ENCODE measurements around the gene EZH1.
"Not testable (repeated sequence)": the region's sequence is repeated elsewhere in the genome, so short reads cannot be mapped to it uniquely, and the experiment has no call there.

EZH1 gene

DNA sequence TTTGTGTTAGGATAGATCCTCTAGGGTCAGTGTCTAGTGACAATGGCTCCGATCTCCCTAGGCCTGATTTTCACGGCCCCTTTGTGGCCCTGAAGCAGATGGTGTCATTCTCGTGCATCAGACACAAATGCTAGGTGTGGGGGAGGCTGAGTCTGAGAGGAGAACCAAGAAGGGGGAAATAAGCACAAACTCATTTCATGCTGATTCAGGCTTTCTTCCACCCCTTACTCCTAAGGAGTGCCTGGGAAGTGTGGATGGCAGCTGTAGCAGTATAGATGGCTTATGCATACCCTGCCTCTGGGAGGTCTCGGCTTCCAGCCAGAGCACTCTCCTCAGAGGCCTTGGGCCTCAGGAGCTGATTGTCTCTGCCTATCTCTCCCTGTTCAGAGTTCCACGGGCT, 33.7 kb upstream of the EZH1 start:
- ATAC-seq (no peak), DNase-seq (no peak)
- Mint-ChIP-seq H3K27ac (no peak overlapping the region), H3K4me1 (peaks cover 46% of the 10 kb centered on the region), H3K4me3 (no peak overlapping the region), H3K9me3 (no peaks in the 10 kb centered on the region), H3K27me3 (peaks cover 41% of the 10 kb centered on the region)

DNA sequence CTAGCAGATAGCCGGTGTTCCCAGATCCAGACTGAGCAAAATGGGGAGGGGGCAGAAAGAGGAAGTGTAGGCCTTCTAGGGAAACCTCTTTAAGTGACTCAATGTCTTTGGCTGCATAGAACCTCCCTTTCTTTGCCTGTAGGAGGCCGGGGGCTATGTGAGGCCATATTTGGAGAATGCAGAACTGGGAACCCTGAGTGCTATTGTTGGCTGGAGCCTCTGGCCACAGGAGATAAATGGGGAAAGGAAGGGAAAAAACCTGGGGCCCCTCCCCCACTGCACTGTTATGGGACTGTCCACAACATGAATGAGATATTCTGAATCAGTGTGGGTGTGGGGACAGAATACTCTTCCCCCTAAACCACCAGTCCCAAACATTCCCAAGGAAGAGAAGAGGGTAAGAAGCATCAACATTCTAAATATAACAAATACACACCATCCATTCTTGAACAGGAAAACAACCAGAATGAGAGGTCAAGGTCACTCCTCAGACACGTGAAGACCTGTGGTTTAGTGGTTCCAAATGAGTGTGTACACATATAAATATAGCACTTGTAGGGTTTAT, 30.8 kb upstream of the EZH1 start:
- ATAC-seq (no peak), DNase-seq (no peak)
- Mint-ChIP-seq H3K27ac (no peak overlapping the region), H3K9me3 (no peaks in the 10 kb centered on the region), H3K4me3 (no peak overlapping the region), H3K4me1 (peaks cover 44% of the 10 kb centered on the region), H3K27me3 (peaks cover 12% of the 10 kb centered on the region)

DNA sequence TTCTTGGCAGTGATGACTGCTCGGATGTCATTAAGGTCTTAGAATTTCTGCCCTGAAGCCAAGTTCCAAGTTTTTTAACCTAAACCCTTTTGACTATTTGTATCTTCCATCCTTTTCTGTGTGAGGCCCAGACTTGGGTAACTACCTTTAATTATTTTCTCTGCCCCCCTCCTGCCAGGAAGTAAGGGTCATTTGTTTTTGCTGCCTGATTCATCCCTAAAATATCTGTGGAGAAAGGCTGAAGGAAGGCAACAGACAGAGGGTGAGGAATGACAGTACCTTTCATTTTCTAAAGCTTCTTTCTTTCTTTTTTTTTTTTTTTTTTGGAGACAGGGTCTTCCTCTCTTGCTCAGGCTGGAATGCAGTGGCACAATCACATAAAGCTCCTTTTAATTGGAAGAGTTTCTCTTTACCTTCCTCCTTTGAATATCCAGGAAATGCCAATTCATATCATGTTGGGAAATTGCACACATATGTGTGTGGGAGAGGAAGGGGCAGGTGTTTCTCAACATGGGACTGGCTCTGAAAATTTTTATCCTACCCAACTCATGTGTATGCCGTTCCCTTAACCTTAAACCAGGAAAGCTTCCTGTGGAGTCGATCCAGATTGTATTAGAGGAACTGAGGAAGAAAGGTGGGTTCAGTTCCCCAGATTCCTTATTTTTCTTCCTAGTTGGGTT, 29.4 kb upstream of the EZH1 start:
- peaks cover 33% of the 10 kb centered on the region for H3K4me1 Mint-ChIP-seq
- H3K27ac Mint-ChIP-seq: peak overlapping the region; percentile 97 to 98
- no peaks in the 10 kb centered on the region for H3K9me3 Mint-ChIP-seq
- H3K27me3 Mint-ChIP-seq: no peaks in the 10 kb centered on the region
- no peak for ATAC-seq
- peak overlapping the region; percentile 97 to 100 for H3K4me3 Mint-ChIP-seq
- no peak for DNase-seq

DNA sequence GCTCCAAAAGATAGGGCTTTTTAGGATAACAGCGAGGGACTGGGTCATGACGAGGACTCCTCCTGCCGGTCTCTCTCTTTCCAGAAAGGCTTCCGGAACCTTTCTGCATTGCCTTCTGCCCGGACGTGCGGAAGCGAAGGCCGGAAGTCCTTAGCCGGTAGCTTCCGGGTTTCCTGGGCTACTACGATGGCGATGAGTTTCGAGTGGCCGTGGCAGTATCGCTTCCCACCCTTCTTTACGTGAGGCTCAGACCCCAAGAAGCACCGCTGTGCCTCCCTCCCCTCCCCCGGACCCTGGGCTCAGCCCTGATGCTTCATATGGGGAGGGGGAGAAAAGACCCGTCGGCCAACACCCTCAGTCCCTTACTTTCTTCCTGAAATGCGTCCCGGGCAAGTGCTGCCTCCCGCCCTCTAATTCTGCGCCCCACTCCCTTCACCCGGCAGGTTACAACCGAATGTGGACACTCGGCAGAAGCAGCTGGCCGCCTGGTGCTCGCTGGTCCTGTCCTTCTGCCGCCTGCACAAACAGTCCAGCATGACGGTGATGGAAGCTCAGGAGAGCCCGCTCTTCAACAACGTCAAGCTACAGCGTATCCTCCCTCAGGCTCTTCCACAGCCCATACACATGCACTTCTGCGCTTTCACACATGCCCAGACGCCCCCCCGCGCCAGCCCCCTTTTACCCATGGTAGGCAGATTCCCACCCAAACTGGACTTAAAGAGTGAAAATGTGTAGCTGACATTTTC, 28.6 kb upstream of the EZH1 start, which contains the start of gene VPS25:
TSS of gene VPS25 (plus strand) at position 160 of the 746 bp plus-strand sequence. CDS start at position 187, 27 bp downstream.
- peaks cover 5% of the 10 kb centered on the region for H3K27me3 Mint-ChIP-seq
- H3K4me1 Mint-ChIP-seq: peaks cover 31% of the 10 kb centered on the region
- H3K27ac Mint-ChIP-seq: peak within 1 kb of the TSS; percentile 97 to 98
- ATAC-seq: peak; percentile 97
- peak within 1 kb of the TSS; percentile 97 to 100 for H3K4me3 Mint-ChIP-seq
- no peaks in the 10 kb centered on the region for H3K9me3 Mint-ChIP-seq
- DNase-seq: peak; percentile 65 to 76

DNA sequence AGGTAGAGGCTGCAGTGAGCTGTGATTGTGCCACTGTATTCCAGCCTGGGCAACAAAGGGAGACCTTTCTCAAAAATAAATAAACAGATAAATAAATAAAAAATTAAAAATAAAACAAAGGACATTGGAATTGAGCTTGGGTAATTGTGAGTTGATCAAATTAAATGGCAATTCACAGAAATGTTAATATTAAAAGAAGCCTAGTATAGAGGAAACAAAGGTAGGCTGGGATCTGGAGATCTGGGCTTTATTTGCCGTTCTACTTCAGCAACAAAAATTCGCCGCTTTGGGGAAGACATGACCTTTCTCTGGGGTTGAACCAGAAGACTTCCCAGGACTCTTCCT, 28.1 kb upstream of the EZH1 start:
- ATAC-seq: peak; percentile 8
- DNase-seq: no peak
- Mint-ChIP-seq H3K4me3 (peak overlapping the region; percentile 97 to 100), H3K4me1 (peaks cover 31% of the 10 kb centered on the region), H3K27me3 (peaks cover 11% of the 10 kb centered on the region), H3K27ac (peak overlapping the region; percentile 97 to 98), H3K9me3 (no peaks in the 10 kb centered on the region)

DNA sequence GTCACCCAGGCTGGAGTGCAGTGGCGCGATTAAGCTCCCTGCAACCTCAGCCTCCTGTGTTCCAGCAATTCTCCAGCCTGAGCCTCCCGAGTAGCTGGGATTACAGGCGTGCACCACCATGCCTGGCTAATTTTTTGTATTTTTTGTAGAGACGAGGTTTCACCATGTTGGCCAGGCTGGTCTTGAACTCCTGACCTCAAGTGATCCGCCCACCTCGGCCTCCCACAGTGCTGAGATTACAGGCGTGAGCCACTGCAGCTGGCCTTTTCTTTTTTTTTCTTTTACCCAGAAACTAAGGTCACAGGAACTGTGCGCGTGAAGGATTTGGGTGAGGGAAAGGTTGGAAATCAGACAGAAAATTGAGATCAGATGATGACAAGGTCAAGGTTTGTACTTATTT, 25.1 kb upstream of the EZH1 start:
- H3K4me3 Mint-ChIP-seq, ATAC-seq, H3K27ac Mint-ChIP-seq, H3K9me3 Mint-ChIP-seq, DNase-seq: not testable (repeated sequence)
- Mint-ChIP-seq H3K27me3 (peaks cover 32% of the 10 kb centered on the region), H3K4me1 (peaks cover 23% of the 10 kb centered on the region)

DNA sequence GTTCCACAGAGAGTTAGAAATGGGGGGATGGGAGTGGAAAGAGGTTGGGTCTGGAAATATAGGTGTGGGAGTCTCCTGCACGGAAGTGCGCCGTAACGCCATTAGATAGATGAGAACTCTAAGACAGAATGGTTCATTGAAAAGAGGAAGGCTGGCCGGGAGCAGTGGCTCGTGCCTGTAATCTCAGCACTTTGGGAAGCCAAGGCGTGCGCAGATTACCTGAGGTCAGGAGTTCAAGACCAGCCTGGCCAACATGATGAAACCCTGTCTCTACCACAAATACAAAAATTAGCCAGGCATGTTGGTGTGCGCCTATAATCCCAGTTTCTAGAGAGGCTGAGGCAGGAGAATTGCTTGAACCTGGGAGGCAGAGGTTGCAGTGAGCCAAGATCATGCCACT, 23.2 kb upstream of the EZH1 start:
- H3K9me3 Mint-ChIP-seq, H3K4me3 Mint-ChIP-seq, ATAC-seq, DNase-seq, H3K27ac Mint-ChIP-seq: not testable (repeated sequence)
- Mint-ChIP-seq H3K27me3 (peaks cover 48% of the 10 kb centered on the region), H3K4me1 (peaks cover 11% of the 10 kb centered on the region)

DNA sequence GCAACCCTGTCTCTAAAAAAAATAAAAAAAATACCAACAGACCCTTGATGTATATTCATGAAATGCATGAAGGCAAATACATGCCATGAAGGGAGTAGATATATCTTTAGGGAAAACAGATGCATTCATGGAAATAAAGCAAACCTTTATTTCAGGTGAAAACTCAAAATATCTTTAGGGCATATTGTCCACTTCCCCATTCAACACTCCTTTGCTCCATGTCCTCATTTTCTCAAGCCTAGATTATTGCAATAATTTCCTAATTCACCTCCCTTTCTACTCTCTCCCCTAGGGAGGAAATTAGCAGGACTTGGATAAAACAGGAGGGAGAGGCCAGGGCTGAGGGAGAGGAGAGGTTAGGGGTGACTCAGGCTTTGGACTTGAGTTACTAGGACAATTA, 22.7 kb upstream of the EZH1 start:
- H3K27me3 Mint-ChIP-seq: peaks cover 52% of the 10 kb centered on the region
- H3K9me3 Mint-ChIP-seq: no peaks in the 10 kb centered on the region
- DNase-seq (no peak), ATAC-seq (no peak)
- H3K4me1 Mint-ChIP-seq: peaks cover 9% of the 10 kb centered on the region
- no peak overlapping the region for H3K4me3 Mint-ChIP-seq
- H3K27ac Mint-ChIP-seq: no peak overlapping the region

DNA sequence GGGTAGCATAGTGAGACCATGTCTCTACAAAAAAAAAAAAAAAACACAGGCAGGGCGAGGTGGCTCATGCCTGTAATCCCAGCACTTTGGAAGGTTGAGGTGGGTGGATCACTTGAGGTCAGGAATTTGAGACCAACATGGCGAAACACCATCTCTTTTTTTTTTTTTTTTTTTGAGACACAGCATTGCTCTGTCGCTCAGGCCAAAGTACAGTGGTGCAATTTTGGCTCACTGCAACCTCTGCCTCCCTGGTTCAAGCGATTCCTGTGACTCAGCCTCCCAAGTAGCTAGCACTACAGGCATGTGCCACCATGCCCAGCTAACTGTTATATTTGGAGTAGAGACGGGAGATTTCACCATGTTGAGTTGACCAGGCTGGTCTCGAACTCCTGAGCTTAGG, 21.3 kb upstream of the EZH1 start:
- DNase-seq (no peak), ATAC-seq (no peak)
- peaks cover 9% of the 10 kb centered on the region for H3K4me1 Mint-ChIP-seq
- no peaks in the 10 kb centered on the region for H3K9me3 Mint-ChIP-seq
- H3K4me3 Mint-ChIP-seq: no peak overlapping the region
- H3K27ac Mint-ChIP-seq: no peak overlapping the region
- peaks cover 66% of the 10 kb centered on the region for H3K27me3 Mint-ChIP-seq

DNA sequence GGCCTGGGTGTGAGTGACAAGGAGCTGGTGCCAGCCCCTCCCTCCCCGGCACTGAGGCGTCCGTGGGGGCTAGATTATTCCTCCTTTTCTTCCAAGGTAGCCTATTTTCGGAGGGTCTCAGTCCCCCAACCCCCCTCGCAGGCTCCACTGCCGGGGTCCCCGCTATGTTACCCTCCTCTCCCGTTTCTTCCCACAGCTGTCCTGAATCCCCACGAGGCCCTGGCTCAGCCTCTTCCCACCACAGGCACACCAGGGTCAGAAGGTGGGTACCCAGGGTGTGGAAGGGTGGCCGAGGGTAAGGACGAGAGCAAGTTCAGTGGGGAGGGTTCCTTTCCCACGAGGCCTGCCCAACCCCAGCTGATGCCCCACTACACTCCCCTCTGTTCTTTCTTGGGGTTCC, 16.8 kb upstream of the EZH1 start:
- Mint-ChIP-seq H3K27me3 (peaks cover 78% of the 10 kb centered on the region), H3K4me3 (peak overlapping the region; percentile 27 to 67), H3K27ac (no peak overlapping the region), H3K4me1 (peaks cover 23% of the 10 kb centered on the region), H3K9me3 (no peaks in the 10 kb centered on the region)
- no peak for ATAC-seq
- DNase-seq: no peak

DNA sequence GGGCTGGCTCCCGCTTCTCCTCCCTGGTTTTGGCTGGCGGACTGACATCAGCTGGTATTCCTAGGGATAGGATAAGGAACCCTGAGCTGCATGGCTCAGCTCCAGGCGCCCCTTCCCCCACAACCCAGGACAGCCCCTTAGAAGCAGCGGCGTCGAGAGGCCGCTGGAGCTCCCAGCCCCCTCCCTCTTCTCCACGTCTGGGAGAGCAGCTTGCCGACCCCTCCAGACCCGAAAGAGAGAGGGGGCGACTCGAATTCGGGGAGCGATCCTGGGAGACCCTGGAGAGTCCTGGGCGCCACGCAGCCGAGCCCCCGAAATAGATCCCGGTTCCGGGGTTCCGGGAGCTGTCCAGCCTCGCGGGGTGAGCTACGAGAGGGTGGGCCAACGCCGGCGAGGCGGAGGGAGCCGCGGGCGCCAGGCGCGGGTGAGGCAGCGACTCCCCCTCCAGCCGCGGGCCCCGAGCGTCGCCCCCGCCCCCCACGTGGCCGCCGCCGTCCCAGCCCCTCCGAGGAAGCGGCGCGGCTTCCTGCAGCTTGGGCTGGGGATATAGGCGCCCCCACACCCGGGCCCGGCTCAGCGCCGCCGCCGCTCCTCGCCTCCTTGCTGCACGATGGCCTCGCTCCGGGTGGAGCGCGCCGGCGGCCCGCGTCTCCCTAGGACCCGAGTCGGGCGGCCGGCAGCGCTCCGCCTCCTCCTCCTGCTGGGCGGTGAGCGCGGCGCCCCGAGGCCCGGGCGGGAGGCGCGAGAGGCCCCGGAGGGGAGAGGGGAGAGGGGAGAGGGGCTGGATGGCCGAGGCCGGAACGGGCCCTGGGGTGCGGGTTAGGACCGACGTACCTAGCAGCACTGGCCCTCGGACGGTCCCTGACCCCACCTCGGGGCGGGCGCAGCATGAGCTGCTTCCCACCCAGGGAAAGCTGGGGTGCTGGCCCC, 16.1 kb upstream of the EZH1 start, which contains the start of gene RAMP2:
TSS of gene RAMP2 (plus strand) at position 576 of the 930 bp plus-strand sequence. CDS start at position 611, 35 bp downstream.
- Mint-ChIP-seq H3K27ac (peak within 1 kb of the TSS in 1 of 2 donors; percentile 22), H3K4me1 (peaks cover 23% of the 10 kb centered on the region), H3K4me3 (peak within 1 kb of the TSS; percentile 48 to 67), H3K9me3 (no peaks in the 10 kb centered on the region), H3K27me3 (peaks cover 81% of the 10 kb centered on the region)
- ATAC-seq (peak; percentile 52), DNase-seq (no peak)

DNA sequence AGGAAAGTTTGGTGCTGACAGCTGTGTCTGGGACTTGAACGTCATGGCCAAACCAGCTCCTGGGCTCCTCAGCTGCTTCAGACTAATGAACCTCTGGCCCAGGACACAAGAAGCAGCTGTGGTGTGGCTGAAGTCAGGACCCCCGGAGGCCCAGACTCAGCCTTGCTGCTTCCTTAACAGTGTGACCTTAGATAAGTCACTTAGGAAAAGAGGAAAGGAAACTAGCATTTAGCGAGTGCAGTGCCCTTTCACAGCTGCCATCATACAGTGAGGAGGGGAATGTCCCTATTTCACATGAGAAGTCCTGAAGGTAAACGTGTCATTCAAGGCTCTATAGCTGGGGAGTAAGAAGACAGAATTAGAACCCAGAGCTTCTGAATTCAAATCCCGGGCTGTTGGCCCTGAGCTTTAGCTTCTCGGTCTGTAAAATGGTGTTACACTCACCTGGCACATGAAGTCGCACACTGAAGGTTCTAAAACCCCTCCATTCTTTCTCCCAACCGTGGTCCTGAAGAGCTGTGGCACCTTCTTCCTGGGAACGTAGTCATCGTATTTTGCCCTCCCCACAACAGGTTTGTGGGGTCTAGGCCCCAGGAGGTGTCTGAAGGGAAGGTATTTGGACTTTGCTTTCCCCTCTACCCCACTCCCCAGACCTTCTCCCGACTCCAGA, 15.3 kb upstream of the EZH1 start:
- DNase-seq: no peak
- H3K9me3 Mint-ChIP-seq: no peaks in the 10 kb centered on the region
- peaks cover 82% of the 10 kb centered on the region for H3K27me3 Mint-ChIP-seq
- peaks cover 23% of the 10 kb centered on the region for H3K4me1 Mint-ChIP-seq
- peak overlapping the region in 1 of 2 donors; percentile 22 for H3K27ac Mint-ChIP-seq
- peak overlapping the region; percentile 34 to 48 for H3K4me3 Mint-ChIP-seq
- ATAC-seq: peak; percentile 33

DNA sequence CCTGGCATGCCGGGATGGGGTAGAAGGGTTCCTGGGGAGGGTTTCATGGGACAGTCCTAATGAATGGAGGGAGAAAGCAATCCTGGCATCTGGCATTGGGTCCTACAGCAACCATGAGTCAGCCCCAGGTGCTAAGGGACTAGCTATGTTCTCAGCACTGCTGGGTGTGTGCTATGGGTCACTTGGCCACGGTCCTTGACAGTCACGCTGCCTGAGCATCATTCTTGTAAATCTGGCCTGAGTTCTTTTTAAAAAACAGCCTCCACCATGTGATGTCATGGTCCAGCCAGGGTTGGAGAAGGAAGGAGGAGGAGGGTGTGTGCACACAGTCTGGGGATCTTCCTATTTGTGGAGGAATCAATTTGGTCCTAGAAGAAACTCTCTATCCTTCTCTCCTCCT, 9.9 kb upstream of the EZH1 start:
- H3K27ac Mint-ChIP-seq: no peak overlapping the region
- no peak for ATAC-seq

DNA sequence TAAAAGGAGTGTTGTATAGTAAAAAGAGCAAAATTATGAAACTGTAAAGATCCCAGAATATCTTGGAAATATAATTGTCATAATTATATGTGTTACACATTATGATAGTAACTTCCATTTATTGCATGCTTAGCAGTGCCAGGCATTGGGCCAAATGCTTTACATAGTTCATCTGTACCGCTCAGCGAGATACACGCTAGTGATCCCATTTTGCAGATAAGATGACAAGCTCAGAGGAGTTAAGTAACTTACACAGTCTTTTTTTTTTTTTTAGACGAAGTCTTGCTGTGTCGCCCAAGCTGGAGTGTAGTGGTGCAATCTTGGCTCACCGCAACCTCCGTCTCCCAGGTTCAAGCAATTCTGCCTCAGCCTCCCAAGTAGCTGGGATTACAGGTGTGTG, 6.8 kb upstream of the EZH1 start:
- ATAC-seq: no peak
- H3K27me3 Mint-ChIP-seq: peaks cover 54% of the 10 kb centered on the region
- no peak for DNase-seq
- H3K9me3 Mint-ChIP-seq: no peaks in the 10 kb centered on the region
- no peaks in the 10 kb centered on the region for H3K4me1 Mint-ChIP-seq
- no peak overlapping the region for H3K4me3 Mint-ChIP-seq
- no peak overlapping the region for H3K27ac Mint-ChIP-seq

More for the DNA sequence above, 9.9 kb upstream of the EZH1 start:
- DNase-seq: no peak
- Mint-ChIP-seq H3K27me3 (peaks cover 62% of the 10 kb centered on the region), H3K4me1 (peaks cover 5% of the 10 kb centered on the region), H3K9me3 (no peaks in the 10 kb centered on the region), H3K4me3 (no peak overlapping the region)
